Trophoblast cell (in vitro differentiated cells and primary cell): Measurements from ENCODE around the gene ZBED5.
A peak's percentile ranks its signal among the peaks of the same experiment; 100 is the strongest.

Experiments used
- DNase-seq, 2 donors: peaks; one replicate each; pipeline ENCODE4 v3.0.0-alpha.2; 2016
- H2AFZ ChIP-seq: 2 replicates; pipeline ENCODE4 v1.6.1; 2013; ENCODE audit warnings: low read length, moderate library complexity, mild to moderate bottlenecking; ENCODE audit not compliant: insufficient read depth, poor library complexity
- H2AK5ac ChIP-seq: 2 replicates; pipeline ENCODE4 v1.6.1; 2013; ENCODE audit warnings: mild to moderate bottlenecking, low read length
- H2BK120ac ChIP-seq: 2 replicates; pipeline ENCODE4 v1.6.1; 2013; ENCODE audit warnings: low read length, mild to moderate bottlenecking, moderate library complexity; ENCODE audit not compliant: insufficient read depth, poor library complexity
- H2BK12ac ChIP-seq: 2 replicates; pipeline ENCODE4 v1.6.1; 2013; ENCODE audit warnings: mild to moderate bottlenecking, low read length, moderate library complexity
- H2BK5ac ChIP-seq: 2 replicates; pipeline ENCODE4 v1.6.1; 2013; ENCODE audit warnings: low read length, low read depth, moderate library complexity, mild to moderate bottlenecking; ENCODE audit not compliant: poor library complexity
- H3K14ac ChIP-seq: 2 replicates; pipeline ENCODE4 v1.6.1; 2013; ENCODE audit warnings: mild to moderate bottlenecking, low read length
- H3K18ac ChIP-seq: 2 replicates; pipeline ENCODE4 v1.6.1; 2013; ENCODE audit warnings: mild to moderate bottlenecking, low read length
- H3K23ac ChIP-seq: 2 replicates; pipeline ENCODE4 v1.6.1; 2013; ENCODE audit warnings: low read length
- H3K27ac ChIP-seq: 2 replicates; pipeline ENCODE4 v1.5.1; 2013; ENCODE audit warnings: low read depth, mild to moderate bottlenecking, inconsistent platforms, low read length, moderate library complexity
- H3K27me3 ChIP-seq: 2 replicates; pipeline ENCODE4 v1.6.1; 2013; ENCODE audit warnings: inconsistent platforms, mild to moderate bottlenecking, low read length, moderate library complexity; ENCODE audit not compliant: insufficient read depth
- H3K36me3 ChIP-seq, 2 experiments: 1 replicate in 1 of 2; 2 replicates in 1 of 2; pipeline ENCODE4 v1.6.1; 2013; ENCODE audit warnings: low read length in 2 of 2, mild to moderate bottlenecking in 2 of 2, moderate library complexity in 1 of 2; ENCODE audit not compliant: insufficient read depth in 2 of 2, control insufficient read depth in 1 of 2
- H3K4ac ChIP-seq: 2 replicates; pipeline ENCODE4 v1.6.1; 2013; ENCODE audit warnings: low read depth, mild to moderate bottlenecking, low read length, moderate library complexity
- H3K4me1 ChIP-seq, 2 experiments: 1 replicate in 1 of 2; 2 replicates in 1 of 2; pipeline ENCODE4 v1.6.1; 2013; ENCODE audit warnings: low read length in 2 of 2, mild to moderate bottlenecking in 2 of 2, moderate library complexity in 1 of 2; ENCODE audit not compliant: insufficient read depth in 2 of 2, control insufficient read depth in 1 of 2
- H3K4me2 ChIP-seq: 2 replicates; pipeline ENCODE4 v1.6.1; 2013; ENCODE audit warnings: inconsistent platforms, mild to moderate bottlenecking, low read length, moderate library complexity
- H3K4me3 ChIP-seq: 2 replicates; pipeline ENCODE4 v1.5.1; 2013; ENCODE audit warnings: mild to moderate bottlenecking, low read depth, low read length, inconsistent platforms
- H3K79me1 ChIP-seq: one replicate; pipeline ENCODE4 v1.6.1; 2013; ENCODE audit warnings: low read length
- H3K79me2 ChIP-seq: 2 replicates; pipeline ENCODE4 v1.6.1; 2013; ENCODE audit warnings: low read length, mild to moderate bottlenecking; ENCODE audit not compliant: control insufficient read depth, insufficient read depth, poor library complexity
- H3K9ac ChIP-seq: 2 replicates; pipeline ENCODE4 v1.6.1; 2013; ENCODE audit warnings: mild to moderate bottlenecking, low read length
- H3K9me3 ChIP-seq: 2 replicates; pipeline ENCODE4 v1.6.1; 2013; ENCODE audit warnings: low read depth, mild to moderate bottlenecking, control low read depth, inconsistent platforms, low read length; ENCODE audit not compliant: insufficient read depth
- H4K12ac ChIP-seq: 2 replicates; pipeline ENCODE4 v1.6.1; 2013; ENCODE audit warnings: low read depth, mild to moderate bottlenecking, low read length, moderate library complexity
- H4K8ac ChIP-seq: 2 replicates; pipeline ENCODE4 v1.6.1; 2013; ENCODE audit warnings: low read depth, mild to moderate bottlenecking, low read length, moderate library complexity
- H4K91ac ChIP-seq: one replicate; pipeline ENCODE4 v1.6.1; 2013; ENCODE audit warnings: low read depth, mild to moderate bottlenecking, low read length, moderate library complexity
- WGBS: extraction: QIAGEN DNeasy Blood & Tissue Kit; methylation state at CpG from one replicate; pipeline ENCODE4 v1.1.7; 2013; ENCODE audit warnings: missing lambda C conversion rate; ENCODE audit not compliant: insufficient read length, insufficient coverage; ENCODE audit errors: extremely low coverage; 5-methylcytosine and 5-hydroxymethylcytosine counted together

ZBED5 gene

DNA sequence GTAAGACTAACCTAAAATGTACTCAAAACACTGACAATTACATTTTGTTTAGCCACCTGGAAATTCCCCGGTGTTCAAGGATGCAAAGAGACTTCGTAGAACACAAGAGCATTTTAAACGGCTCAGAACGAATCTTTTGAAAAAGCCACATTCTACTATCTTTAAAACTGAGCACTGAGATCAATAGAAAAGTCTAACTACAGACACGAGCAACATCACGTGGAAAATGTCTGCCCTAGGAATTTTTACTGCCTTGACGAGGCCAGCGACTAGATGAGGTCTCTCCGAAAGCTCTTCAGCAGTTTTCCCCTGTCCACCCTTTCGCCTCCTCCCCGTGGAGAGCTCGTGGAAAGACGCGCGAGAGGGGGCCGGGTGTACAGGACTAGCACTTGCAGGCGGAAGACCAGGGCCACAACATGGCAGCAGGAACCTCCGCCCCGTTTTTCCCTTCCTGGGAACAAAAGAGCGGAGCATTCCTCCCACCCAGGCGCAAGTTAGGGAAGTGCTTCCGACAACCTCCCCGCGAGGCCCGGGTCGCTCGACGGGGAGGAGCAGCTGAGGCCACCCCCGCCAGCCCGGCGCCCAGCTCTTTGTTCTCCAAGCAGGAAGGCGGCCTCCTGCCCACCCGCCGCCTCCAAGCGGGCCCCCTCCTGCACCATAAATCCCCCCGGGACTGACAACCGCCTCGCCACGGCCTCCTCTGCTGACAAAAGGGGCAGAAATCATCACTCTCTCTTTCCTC, 50.2 kb downstream of the ZBED5 start:
- Histone ChIP-seq H3K79me2 (peaks cover 22% of the 10 kb centered on the region), H3K23ac (peak overlapping the region; percentile 71), H3K27me3 (peaks cover 4% of the 10 kb centered on the region), H4K91ac (peak overlapping the region; percentile 100), H2AK5ac (peak overlapping the region; percentile 97), H3K4ac (peak overlapping the region; percentile 97), H3K27ac (peak overlapping the region; percentile 91), H4K12ac (peak overlapping the region; percentile 92), H2AFZ (peak overlapping the region; percentile 46), H3K14ac (peak overlapping the region; percentile 99), H3K18ac (peak overlapping the region; percentile 92), H3K4me1 (peaks cover 0 to 3% of the 10 kb centered on the region in 2 experiments), H3K36me3 (peaks cover 18 to 36% of the 10 kb centered on the region in 2 experiments), H2BK12ac (peak overlapping the region; percentile 67), H2BK5ac (peak overlapping the region; percentile 84), H3K9ac (peak overlapping the region; percentile 100), H3K9me3 (peaks cover 2% of the 10 kb centered on the region), H4K8ac (peak overlapping the region; percentile 95), H2BK120ac (peak overlapping the region; percentile 89), H3K4me3 (peak overlapping the region; percentile 100), H3K4me2 (peak overlapping the region; percentile 61), H3K79me1 (peaks cover 16% of the 10 kb centered on the region)
- peak in 1 of 2 donors; percentile 55 for DNase-seq
- WGBS = no CpG with 5 or more reads among the region's 39 CpGs

DNA sequence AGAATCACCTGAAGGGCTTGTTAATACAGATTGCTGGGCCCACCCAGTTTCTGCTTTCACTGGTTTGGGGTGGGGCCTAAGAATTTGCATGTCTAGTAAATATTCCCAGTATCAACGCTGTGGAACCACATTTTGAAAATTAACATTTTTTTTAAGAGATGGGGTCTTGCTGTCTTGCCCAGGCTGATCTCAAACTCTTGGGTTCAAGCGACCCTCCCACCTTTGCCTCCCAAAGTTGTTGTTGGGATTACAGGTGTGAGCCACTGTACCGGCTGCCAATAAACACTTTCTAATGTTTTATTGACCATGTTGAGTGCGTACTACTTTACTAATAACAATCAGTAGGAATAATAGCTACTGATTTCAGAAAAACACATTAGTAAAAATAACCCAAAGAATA, 51.6 kb downstream of the ZBED5 start:
- Histone ChIP-seq H3K27ac (no peak overlapping the region), H3K4me3 (no peak overlapping the region), H3K23ac (no peak overlapping the region), H3K79me1 (peaks cover 16% of the 10 kb centered on the region), H3K9me3 (peaks cover 2% of the 10 kb centered on the region), H2BK12ac (no peak overlapping the region), H2BK5ac (no peak overlapping the region), H3K4me2 (peak overlapping the region; percentile 45), H3K27me3 (peaks cover 4% of the 10 kb centered on the region), H3K4ac (peak overlapping the region; percentile 77), H2AK5ac (no peak overlapping the region), H4K12ac (no peak overlapping the region), H3K79me2 (peaks cover 22% of the 10 kb centered on the region), H3K9ac (no peak overlapping the region), H3K4me1 (peaks cover 0 to 3% of the 10 kb centered on the region in 2 experiments), H2BK120ac (no peak overlapping the region), H3K18ac (no peak overlapping the region), H4K91ac (no peak overlapping the region), H3K14ac (no peak overlapping the region), H3K36me3 (peaks cover 23 to 48% of the 10 kb centered on the region in 2 experiments), H2AFZ (no peak overlapping the region), H4K8ac (no peak overlapping the region)
- no CpG with 5 or more reads among the region's 4 CpGs for WGBS
- DNase-seq = peak in 1 of 2 donors; percentile 14

DNA sequence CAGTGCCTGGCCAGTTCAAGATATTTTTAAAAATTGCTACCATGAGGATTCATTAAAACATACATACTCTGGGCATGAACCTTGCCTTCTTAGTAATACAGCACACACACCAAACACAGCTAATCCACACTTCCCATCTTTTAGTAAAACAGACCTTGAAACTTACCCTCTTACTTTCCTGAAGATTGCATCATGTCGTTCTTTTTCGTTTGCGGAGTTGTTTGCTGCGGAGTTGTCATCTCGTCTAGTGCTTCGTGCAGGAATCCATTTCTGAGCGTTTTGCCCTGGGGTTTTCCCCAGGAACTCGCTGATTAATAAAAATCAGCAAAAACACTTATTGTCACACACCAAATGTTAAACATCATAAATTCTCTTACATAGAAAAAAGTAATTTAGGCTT, 52.1 kb downstream of the ZBED5 start:
- no peak overlapping the region for H4K12ac ChIP-seq
- peak overlapping the region; percentile 45 for H3K4me2 ChIP-seq
- peak overlapping the region; percentile 77 for H3K4ac ChIP-seq
- no peak overlapping the region for H3K23ac ChIP-seq
- no peak for DNase-seq
- H2BK120ac ChIP-seq = no peak overlapping the region
- H2BK12ac ChIP-seq = no peak overlapping the region
- H3K18ac ChIP-seq = no peak overlapping the region
- peaks cover 4% of the 10 kb centered on the region for H3K27me3 ChIP-seq
- no peak overlapping the region for H3K9ac ChIP-seq
- no peak overlapping the region for H3K4me3 ChIP-seq
- peaks cover 2% of the 10 kb centered on the region for H3K9me3 ChIP-seq
- H3K79me1 ChIP-seq = peaks cover 16% of the 10 kb centered on the region
- no peak overlapping the region for H3K14ac ChIP-seq
- H3K4me1 ChIP-seq = peaks cover 0 to 3% of the 10 kb centered on the region in 2 experiments
- no peak overlapping the region for H4K91ac ChIP-seq
- no peak overlapping the region for H4K8ac ChIP-seq
- no CpG with 5 or more reads among the region's 8 CpGs for WGBS
- H2AK5ac ChIP-seq = no peak overlapping the region
- H3K36me3 ChIP-seq = peaks cover 25 to 50% of the 10 kb centered on the region in 2 experiments
- no peak overlapping the region for H2BK5ac ChIP-seq
- peaks cover 22% of the 10 kb centered on the region for H3K79me2 ChIP-seq
- H3K27ac ChIP-seq = no peak overlapping the region
- no peak overlapping the region for H2AFZ ChIP-seq

DNA sequence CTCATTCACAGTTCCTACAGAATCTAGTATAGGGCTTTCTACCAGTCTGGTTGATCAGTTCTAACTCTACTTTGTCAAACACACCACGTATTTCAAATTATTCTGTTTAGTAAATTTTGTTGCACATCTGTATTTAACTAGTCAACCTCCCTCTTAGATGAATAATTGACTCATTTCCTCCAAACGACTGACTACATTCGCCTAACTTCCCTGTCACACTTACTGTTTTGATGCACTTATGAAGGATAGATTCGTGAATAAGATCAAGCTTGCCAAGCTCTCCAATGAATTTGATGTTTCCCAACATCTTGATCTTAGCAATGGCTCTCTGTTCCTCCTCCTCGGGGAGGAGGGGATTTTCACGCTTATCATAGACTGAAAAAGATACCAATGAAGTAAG, 54.2 kb downstream of the ZBED5 start:
- H2BK12ac ChIP-seq = no peak overlapping the region
- no peak for DNase-seq
- no peak overlapping the region for H3K4me3 ChIP-seq
- H4K8ac ChIP-seq = no peak overlapping the region
- no peak overlapping the region for H3K4me2 ChIP-seq
- no peak overlapping the region for H3K14ac ChIP-seq
- H2AK5ac ChIP-seq = no peak overlapping the region
- H3K4me1 ChIP-seq = peaks cover 0 to 3% of the 10 kb centered on the region in 2 experiments
- no peak overlapping the region for H3K27ac ChIP-seq
- H3K4ac ChIP-seq = no peak overlapping the region
- H3K18ac ChIP-seq = no peak overlapping the region
- no peak overlapping the region for H2BK120ac ChIP-seq
- no peak overlapping the region for H2AFZ ChIP-seq
- H3K9me3 ChIP-seq = peaks cover 2% of the 10 kb centered on the region
- no CpG with 5 or more reads among the region's 6 CpGs for WGBS
- peaks cover 19% of the 10 kb centered on the region for H3K79me2 ChIP-seq
- H3K9ac ChIP-seq = no peak overlapping the region
- peaks cover 4% of the 10 kb centered on the region for H3K27me3 ChIP-seq
- no peak overlapping the region for H4K12ac ChIP-seq
- peaks cover 25 to 65% of the 10 kb centered on the region in 2 experiments for H3K36me3 ChIP-seq
- no peak overlapping the region for H4K91ac ChIP-seq
- no peak overlapping the region for H2BK5ac ChIP-seq
- H3K79me1 ChIP-seq = peaks cover 11% of the 10 kb centered on the region
- H3K23ac ChIP-seq = no peak overlapping the region
